Caki2 (cell line): ENCODE measurements around the gene NECTIN4. TPM values are rescaled to one million over a fixed set of nuclear protein-coding genes. Genes with fewer than 3 reads are reported as not detected.
"Not testable (repeated sequence)": the region's sequence is repeated elsewhere in the genome, so short reads cannot be mapped to it uniquely, and the experiment has no call there.

Experiments used
- DNase-seq: peaks from one replicate; pipeline ENCODE4 v3.0.0-alpha.2; 2015; ENCODE audit warnings: low read depth
- in situ Hi-C: cut with HindIII; loops from 2 replicates; pipeline ENCODE4 v1.10.0; 2016; ENCODE audit warnings: low sequenced_read_pairs, low pct_unique_long_range_greater_than_20kb, mixed read lengths
- total RNA-seq: library from RNA; depleted of rRNA; stranded (reverse); fragments of >200 nt; shearing (Covaris generic); gene quantifications from 2 replicates; pipeline ENCODE4 v1.2.3, GENCODE V29; 2014; ENCODE audit warnings: low replicate concordance

Gene NECTIN4
- total RNA-seq, 1 experiment from 2014 or later = 0.88 TPM

- in situ Hi-C loops = no loop called here
- no peak for DNase-seq
These were observed 17.4 kb downstream of the NECTIN4 start for GRCh38 chr1:161071886-161072371.

- no peak for DNase-seq
- in situ Hi-C loops = no loop called here
These were observed 18.6 kb downstream of the NECTIN4 start for GRCh38 chr1:161070761-161071160.

GRCh38 chr1:161069731-161070270, 19.6 kb downstream of the NECTIN4 start, which contains the start of gene ARHGAP30:
ARHGAP30 (minus strand) TSS chr1:161069891; CDS start chr1:161069624, 267 bp downstream.
- no peak for DNase-seq
- in situ Hi-C loops = no loop called here

GRCh38 chr1:161069241-161069640, 20.1 kb downstream of the NECTIN4 start:
- no peak for DNase-seq
- in situ Hi-C loops = no loop called here

GRCh38 chr1:161068306-161069234, 20.8 kb downstream of the NECTIN4 start:
- in situ Hi-C loops = no loop called here
- no peak for DNase-seq

GRCh38 chr1:161066694-161067093, 22.7 kb downstream of the NECTIN4 start:
- no peak for DNase-seq
- in situ Hi-C loops = no loop called here

- in situ Hi-C loops = not testable (repeated sequence)
These were observed 23.7 kb downstream of the NECTIN4 start for GRCh38 chr1:161065681-161066080.

GRCh38 chr1:161063936-161064335, 25.4 kb downstream of the NECTIN4 start:
- in situ Hi-C loops, DNase-seq: not testable (repeated sequence)

More at GRCh38 chr1:161065681-161066080, 23.7 kb downstream of the NECTIN4 start:
- not testable (repeated sequence) for DNase-seq

- DNase-seq = no peak
- in situ Hi-C loops = no loop called here
These were observed 27.9 kb downstream of the NECTIN4 start for GRCh38 chr1:161061419-161061818.

GRCh38 chr1:161059293-161059692, 30.1 kb downstream of the NECTIN4 start:
- in situ Hi-C loops = no loop called here
- no peak for DNase-seq

- in situ Hi-C loops = no loop called here
- no peak for DNase-seq
These were observed 34.6 kb downstream of the NECTIN4 start for GRCh38 chr1:161054805-161055204.

GRCh38 chr1:161054232-161054631, 35.1 kb downstream of the NECTIN4 start:
- in situ Hi-C loops = no loop called here
- DNase-seq = no peak

- in situ Hi-C loops = no loop called here
These were observed 36.5 kb downstream of the NECTIN4 start for GRCh38 chr1:161052899-161053298.

GRCh38 chr1:161051219-161051618, 38.1 kb downstream of the NECTIN4 start:
- in situ Hi-C loops = no loop called here
- DNase-seq = no peak

More at GRCh38 chr1:161052899-161053298, 36.5 kb downstream of the NECTIN4 start:
- no peak for DNase-seq

GRCh38 chr1:161048949-161049722, 40.2 kb downstream of the NECTIN4 start:
- no peak for DNase-seq
- in situ Hi-C loops = loop anchor here (10.0 kb wide), 1 partner anchor 46 kb away; the partner anchor contains the start of gene KLHDC9

GRCh38 chr1:161047436-161048420, 41.6 kb downstream of the NECTIN4 start:
- in situ Hi-C loops = loop anchor here (10.0 kb wide), 1 partner anchor 47 kb away; the partner anchor contains the start of gene KLHDC9
- no peak for DNase-seq

- in situ Hi-C loops = loop anchor here (10.0 kb wide), 1 partner anchor 48 kb away; the partner anchor contains the start of gene KLHDC9
- no peak for DNase-seq
These were observed 42.6 kb downstream of the NECTIN4 start for GRCh38 chr1:161046605-161047228.
